NCI-H2196 (cell line): ENCODE results near the gene CCNL2.
A peak's percentile ranks its signal among the peaks of the same experiment; 100 is the strongest.
"Not testable (repeated sequence)": the region's sequence is repeated elsewhere in the genome, so short reads cannot be mapped to it uniquely, and the experiment has no call there.

Source experiments
- DNase-seq: peaks from one replicate; lab custom pipeline; 2025; ENCODE audit not compliant: unreplicated experiment; lab: John Stamatoyannopoulos, UW

CCNL2 gene

DNA sequence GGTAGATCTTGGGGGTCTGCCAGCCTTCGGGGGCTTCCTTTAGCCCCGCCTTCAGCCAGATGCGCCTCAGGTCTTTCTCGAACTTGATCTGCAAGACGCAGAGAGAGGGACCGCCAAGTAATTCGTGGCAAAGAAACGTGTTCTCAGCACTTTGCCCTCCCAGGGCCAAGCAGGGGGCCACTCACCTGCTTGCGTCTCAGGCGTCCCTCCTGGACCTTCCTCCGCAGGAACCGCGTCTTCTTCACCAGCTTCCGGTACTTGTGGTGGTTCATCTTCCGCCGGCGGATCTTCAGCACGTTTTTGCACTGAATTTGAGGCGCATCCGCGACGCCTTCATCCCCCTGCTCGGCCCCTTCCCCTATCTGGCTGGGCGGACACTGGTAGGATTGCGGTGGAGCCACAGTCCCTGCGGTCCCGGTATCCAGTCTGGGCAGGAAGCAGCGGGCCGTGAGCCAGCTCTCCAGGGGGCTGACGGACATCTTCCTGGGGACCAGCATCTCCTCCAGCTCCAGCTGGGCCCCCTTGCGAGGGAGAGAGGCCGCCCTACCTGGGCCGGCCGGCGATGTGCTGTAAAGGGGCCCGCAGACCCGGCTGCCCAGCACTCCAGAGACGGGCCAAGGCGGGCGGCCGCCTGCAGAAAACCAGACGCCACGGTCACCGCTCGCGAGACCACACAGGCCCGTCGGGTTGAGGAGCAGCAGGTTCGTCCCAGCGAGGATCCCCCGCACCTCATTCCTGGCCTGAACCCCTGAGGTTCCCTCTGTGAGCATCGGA is 25.1 kb downstream of the CCNL2 start:
- no peak for DNase-seq

DNA sequence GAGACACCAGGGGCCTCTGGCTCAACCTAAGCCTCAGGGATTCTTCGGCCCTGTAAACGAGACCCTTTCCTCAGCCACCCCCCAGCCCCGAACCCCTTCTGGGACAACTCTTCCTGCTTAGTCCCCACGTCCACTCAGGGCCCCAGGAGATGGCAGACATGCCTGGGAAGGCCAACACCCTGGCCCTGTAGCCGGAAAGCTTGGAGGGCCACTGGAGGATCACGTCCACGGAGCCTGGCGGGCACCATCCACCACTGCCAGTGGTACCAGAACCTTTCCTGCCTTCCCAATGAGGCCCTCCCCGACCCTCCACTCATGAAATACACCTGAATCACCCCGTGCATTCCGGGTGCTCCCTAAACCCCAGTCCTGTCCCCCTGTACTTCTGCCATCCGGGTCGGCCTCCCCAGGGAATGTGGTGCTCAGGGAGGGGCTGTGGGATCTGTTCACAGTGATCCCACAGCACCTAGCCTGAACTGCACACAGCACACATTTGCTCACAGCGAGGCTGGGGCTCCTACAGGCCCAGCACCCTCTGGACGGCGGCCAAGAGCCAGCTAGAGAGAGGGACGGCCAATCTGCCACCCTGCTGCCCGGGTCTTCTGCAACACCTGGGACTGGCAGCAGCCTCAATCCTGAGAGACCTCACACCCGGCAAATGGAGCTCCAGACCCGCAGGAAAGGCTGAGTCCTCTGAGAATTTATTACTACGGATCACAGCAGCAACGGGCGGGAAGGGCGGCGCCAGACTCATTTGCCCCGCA is 25.9 kb downstream of the CCNL2 start:
- no peak for DNase-seq

DNA sequence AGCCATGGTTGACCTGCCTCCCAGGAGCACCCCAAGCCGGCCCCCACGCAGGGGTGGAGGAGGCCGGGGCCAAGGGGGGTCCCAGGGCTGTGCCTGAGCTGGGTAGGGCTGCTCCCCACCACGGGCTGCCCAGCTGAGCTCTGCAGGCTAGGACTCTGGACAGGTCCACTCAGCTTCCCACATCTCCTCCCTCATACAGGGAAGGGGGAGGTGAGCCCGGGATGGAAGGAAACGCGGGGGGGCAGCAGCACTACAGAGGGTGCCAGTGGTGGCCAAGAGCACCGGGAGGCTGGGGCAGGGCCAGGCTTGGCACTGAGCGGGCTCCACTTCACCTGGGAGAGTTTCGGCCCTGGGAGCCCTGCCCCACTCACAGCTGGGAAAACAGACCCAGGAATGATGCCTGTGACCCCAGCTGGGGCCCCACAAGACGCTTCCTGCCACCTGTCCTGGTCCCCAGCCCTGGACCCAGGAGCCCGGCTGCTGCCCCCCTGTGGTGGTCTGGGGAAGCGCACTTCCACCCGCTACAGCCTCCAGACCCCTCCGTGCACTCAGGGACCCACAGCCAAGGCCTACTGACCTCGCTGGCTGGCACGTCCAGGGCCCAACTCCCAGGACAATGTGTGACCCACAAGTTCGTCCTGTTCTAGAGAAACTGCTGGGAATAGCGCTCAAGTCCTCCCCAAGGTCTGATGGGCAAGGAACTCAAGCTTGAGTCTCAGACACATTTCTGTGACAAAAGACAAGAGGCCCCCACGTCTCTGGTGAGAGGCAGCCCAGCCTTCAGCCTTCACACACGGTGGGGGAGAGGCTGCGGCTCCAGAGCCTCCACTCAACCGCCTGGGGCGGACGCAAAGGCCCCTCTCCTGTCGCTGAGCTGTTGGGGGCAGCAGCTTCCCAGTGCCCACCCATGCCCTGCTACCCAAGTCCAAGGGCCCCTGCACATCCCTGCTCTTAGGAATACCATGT is 27.1 kb downstream of the CCNL2 start:
- peak; percentile 85 for DNase-seq

DNA sequence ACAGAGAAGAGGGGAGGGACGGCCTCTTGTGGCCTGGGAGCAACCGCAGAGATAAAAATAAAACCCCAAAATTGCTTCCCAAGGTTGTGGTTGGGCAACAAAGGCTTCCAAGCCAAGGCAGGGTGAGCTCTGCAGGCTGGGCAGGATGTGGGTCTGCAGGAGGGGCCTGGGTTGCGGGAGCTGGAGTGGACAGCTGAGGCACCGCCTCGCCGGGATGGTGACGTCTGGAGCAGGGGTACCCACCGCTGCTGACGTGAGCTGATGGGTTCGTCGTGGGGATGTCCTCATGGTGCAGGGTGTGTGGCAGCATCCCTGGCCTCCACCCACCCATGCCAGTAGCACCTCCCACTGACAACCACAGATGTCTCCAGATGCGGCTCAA is 27.8 kb downstream of the CCNL2 start:
- no peak for DNase-seq

DNA sequence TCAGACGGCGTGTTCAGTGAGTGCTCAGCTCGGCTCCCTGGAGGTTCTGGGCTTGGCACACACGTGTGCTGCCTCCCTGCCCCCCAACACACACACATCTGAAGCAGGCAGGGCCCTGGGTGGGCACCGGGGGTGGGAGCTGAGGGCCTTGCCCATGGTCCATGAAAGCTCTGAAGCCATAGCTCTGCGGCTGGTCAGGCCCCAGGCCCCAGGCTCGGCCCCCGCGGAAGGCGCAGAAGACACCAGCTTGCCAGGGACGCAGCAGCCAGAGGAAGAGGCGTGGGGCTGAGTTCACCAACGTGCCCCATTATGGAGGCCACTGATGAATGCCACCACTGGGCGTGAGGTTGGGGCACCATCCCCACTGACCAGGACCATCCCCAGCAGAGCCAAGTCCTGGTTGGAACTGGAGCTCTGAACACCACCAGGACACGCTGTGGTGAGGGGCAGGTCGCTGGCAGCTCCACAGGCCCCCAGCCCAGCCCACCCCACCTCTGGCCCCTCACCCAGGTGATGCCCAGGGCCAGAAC is 28.3 kb downstream of the CCNL2 start:
- DNase-seq: no peak

DNA sequence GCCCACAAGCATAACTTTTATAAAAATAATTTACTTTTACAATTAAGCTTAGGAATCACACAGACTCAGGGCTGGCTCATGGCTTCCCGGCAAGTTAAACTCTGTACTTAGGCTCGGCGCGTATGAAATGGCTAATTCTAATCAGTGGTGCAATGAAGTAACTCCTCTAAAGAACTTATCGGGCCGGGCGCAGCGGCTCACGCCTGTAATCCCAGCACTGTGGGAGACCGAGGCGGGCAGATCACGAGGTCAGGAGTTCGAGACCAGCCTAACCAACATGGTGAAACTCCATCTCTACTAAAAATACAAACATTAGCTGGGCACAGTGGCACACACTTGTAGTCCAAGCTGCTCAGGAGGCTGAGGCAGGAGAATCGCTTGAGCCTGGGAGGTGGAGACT is 29.0 kb downstream of the CCNL2 start:
- not testable (repeated sequence) for DNase-seq

DNA sequence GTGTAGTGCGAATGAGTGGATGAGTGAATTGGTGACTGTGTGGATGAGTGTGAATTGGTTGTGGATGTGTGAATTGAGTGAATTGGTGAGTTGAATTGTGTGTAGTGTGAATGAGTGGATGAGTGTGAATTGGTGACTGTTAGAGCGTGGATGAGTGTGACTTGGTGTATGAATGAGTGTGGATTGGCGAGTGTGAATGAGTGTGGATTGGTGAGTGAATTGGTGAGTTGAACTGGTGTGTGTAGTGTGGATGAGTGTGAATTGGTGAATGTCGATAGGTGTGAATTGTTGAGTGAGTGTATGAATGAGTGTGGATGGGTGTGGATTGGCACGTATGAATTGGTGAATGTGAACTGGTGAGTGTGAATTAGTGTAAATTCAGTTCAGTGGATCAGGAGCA is 31.8 kb downstream of the CCNL2 start:
- no peak for DNase-seq

DNA sequence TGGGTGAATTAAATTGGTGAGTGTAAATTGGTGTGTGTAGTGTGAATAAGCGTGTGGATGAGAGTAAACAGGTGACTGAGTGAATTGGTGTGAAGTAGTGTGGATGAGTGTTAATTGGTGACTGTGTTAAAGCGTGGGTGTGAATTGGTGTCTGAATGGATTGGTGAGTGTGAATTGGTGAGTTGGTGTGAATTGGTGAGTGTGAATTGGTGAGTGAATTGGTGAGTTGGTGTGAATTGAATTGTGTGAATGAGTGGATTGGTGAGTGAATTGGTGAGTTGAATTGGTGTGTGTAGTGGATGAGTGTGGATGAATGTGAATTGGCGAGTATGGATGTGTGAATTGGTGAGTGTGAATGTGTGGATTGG is 32.5 kb downstream of the CCNL2 start:
- no peak for DNase-seq

DNA sequence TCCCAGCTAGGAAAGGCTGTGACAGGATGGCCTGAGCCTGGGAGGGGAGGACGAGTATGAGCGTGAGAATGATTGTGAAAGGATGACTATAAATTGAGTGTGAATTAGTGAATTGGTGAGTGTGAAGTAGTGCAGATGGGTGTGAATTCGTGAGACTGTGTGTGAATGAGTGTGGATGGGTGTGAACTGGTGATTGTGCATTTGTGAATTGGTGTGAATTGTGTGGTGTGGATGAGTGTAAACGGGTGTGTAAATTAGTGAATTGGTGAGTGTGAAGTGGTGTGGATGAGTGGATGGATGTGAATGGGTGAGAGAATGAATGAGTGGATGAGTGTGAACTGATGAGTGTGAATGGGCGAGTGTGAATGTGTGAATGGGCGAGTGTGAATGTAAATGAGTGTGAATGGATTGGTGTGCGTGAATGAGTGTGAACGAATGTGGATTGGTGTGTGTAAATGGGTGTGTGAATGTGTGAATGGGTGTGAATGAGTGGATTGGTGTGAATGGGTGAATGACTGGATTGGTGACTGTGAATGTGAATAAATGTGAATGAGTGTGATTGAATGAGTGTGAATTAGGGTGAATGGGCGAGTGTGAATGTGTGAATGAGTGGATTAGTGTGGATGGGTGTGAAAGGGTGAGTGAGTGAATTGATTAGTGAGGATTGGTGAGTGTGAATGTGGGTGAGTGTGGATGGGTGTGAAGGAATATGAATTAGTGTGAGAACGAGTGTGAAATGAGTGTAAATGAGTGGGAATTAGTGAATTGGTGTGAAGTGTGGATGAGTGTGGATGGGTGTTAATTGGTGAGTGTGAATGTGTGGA is 33.0 kb downstream of the CCNL2 start:
- no peak for DNase-seq

DNA sequence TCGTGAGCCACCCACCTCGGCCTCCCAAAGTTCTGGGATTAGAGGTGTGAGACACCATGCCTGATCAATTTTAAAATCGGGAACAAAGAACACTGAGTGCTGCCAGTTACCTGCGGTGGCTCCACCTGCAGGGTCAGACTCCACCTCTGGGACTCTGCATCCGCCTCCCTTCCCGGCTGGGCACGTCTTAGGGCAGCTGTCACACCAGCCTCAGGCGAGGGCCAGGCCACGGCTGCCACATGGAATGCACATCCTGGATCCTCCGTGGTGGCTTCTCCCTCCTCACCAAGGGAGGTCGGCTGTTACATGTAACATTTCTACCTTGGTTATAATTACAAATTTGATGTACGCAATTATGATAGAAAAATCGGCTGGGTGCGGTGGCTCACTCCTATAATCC is 34.9 kb downstream of the CCNL2 start:
- DNase-seq: no peak

DNA sequence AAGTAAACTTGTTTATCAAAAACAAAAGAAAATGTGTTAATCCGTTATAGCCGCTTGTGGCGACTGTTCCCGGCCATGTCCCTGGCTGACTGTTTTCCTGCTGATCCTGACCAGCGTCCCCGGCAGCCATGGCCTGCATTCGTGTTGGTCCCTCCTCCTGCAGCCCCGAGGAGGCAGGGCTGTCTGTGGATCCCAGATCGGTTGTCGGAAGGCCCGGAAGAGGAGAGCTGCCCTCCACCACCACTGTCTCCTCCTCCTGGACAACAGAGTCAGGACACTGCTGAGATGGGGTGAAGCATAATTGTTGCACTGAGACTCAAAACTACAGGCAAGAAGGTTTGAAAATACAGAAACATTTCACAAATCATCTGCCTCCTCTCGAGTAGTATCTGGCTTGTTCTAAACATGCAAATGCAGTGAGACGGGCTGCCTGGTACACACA is 37.1 kb downstream of the CCNL2 start:
- DNase-seq: no peak

DNA sequence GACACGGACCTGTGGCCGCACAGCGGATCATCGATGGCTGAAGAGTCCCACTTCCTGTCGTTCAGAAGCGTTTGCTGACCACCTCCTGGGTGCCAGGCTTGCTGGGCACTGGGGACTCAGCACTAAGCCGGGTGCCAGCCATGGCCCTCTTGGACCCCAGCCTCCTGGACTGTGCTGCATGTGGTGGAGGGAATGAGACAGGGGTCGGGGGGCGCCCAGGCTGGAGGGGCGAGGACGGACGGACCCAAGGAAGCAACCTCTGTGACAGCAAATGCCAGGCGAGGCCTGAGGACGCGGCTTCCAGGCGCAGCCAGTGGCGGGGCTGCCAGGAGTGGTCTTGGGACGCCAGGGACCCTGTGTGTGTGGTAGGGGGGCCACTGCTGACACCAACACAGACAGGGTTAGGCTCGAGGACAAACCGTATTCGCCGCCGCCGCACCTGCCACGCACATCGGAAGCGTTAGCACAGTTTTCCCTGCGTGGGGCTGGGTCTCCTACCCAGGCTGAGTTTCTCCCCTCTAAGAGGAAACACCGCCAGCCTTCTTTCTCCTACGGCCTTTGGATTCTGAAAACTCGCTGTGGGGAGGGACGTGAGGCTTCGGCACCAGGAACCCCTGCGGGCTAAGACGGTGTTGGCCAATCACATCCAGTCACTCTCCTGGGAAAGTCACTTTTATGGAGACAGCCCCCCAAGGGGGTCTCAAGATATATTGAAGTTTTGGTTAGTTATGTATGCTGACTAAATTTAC is 37.7 kb downstream of the CCNL2 start:
- DNase-seq: no peak

DNA sequence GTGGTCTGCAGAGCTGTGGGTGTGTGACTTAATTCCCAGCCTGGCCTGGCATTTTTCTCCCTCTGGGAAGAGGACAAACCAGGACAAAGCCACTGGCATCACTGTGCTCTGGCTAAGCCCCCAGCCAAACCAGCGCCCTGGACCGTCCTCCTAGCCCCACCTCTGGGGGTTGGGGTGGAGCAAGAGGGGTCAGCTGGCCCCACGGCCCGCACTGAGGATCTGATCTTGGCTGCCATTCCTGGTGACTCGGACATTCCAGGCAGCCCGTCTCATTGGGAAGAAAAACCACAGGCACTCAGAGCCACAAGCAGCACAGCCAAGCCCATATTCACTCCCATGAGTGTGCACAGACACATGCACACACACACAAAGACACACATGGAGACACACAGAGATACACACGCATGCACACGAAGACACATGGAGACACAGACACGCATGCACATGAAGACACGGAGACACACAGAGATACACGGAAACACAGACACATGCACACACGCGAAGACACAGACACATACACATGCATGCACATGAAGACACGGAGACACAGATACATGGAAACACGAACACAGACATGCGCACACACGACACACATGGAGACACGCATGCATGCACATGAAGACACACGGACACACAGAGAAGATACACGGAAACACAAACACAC is 38.5 kb downstream of the CCNL2 start:
- peak; percentile 19 for DNase-seq

DNA sequence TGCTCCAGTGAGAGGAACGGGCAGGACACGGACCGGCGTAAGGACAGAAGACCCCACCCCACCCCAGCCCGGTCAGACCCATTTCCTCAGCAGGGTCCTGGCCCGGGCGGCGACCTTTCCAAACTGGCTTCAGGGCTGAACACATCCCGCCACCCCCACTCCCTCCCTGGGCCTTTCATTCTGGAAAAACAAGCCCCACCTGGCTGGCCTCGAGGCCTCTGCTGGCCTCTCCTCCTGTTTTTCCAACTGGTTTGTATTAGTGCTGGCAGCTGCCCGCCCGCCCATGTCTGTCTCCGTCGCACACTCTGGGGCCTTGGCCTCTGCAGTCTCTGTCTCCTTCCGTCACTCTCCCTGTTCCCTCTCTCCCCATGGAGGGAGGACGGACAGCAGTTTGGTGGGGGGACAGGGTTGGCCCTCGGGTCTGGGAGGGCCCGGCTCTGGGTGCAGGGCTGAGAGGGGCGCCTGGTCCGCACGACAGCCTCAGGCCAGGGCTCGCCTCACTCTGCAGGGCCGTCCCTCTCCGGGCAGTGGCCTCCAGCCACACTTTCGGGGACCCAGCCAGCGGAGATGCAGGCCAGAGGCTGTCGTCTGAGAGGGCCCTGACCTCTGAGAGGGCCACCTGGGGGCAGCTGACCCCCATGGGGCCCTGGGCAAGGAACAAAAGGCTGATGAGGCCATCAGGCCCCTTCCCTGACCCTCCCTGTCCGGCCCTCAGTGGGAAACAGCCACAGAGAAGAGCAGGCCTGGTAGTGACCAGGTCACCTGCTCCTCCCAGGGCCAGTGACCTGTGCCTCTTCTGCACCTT is 39.3 kb downstream of the CCNL2 start:
- DNase-seq: no peak

DNA sequence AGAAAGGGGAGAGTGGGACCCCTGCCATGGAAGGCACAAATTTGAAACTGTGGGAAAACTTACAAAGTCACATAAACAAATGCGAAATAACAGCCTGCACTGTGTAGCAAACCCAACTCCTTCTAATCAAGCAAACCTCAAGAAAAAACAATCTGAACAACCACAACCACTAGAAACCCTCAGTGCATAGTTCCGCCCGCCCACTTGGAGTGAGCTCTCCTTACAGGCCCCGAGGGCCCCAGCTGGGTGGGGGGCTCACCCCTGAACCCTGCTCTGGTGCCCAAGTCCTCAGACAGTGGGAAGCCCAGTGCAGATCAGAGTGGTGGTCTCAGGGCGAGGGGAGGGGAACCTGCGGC is 39.8 kb downstream of the CCNL2 start:
- DNase-seq: no peak

DNA sequence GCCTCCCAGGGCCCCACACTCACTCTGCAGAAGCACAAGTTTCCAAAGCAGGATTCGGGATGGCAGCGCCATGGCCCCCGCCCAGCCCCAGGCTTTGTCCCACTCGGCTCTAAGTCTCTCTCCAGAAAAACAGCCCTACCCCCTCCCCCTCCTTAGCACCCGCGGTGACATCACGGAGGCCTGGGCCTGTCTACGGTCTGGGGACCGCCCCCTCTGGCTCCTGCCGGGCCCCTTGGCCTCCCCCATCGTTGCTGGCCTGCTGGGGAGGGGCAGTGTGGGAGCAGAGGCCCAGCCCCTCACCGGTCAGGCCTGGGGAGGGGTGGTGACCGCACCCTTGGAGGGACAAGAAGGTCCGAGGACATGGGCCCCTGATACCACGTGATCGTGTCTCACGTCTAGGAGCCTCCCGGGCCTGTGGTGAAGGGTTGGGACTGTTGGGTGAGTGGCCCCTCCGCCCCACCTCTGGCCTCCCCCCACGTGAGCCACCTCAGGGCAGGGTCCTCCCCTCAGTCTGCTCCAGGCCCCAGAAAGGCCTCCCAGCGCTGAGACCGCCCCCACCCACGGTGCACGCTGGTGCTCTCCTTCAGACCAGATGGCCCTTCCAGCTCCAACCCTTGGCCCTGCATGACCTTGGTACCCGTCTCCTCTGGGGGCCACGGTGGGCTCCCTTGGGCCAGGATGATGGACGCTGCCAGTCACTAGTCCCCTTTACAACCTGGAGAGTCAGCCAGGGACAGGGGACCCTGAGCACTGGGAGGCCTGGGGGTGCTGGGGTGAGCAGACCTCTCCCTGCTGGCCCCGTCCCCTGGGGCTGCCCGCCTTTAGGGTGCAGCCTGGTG is 40.5 kb downstream of the CCNL2 start, which contains the start of gene MXRA8:
Gene MXRA8 (minus strand): TSS at position 123 of the 839 bp plus-strand sequence. CDS start 51 bp downstream, at position 72.
- DNase-seq: no peak

DNA sequence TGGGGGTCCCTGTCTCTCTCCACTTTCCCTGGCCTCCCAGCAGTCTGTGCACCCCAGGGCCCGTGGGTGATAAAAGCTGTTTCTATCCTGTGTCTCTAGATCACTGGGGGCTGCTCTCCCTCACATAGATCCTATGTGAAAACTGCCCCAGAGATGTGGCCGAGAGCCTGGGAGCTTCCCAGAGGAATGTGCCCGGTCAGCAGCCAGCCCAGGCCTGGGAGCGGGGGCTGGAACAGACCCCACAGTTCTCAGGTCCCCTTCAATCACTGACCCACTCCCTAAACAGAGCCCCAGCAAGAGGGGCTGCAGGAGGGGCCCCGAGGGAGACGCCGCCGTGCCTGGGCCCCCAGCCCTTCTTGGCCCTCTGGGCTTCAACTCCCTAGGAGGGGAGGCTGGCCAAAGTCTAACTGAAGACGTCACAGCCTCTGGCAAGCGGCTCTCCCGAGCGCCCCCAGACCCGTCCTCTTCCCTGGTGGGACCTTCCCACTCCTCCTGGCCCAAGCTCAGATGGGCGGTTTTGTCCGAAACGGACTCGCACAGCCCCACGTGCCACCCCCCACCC is 41.2 kb downstream of the CCNL2 start:
- DNase-seq: no peak
